ENCODE measurements around the gene SLC35B1.
"Not testable (repeated sequence)": the region's sequence is repeated elsewhere in the genome, so short reads cannot be mapped to it uniquely, and the experiment has no call there.

Gene SLC35B1

GRCh38 chr17:49674507-49674906 is 33.3 kb downstream of the SLC35B1 start:
- FAIRE-seq (no peak), DNase-seq (ENCODE audit: insufficient read length, low spot score) (no peak)

- FAIRE-seq; DNase-seq (ENCODE audit: insufficient read length, low spot score): not testable (repeated sequence)
Observed at GRCh38 chr17:49673679-49674078, 34.1 kb downstream of the SLC35B1 start.

GRCh38 chr17:49670641-49671040 is 37.1 kb downstream of the SLC35B1 start:
- DNase-seq (ENCODE audit: insufficient read length, low spot score): no peak
- no peak for FAIRE-seq

GRCh38 chr17:49670002-49670401 is 37.8 kb downstream of the SLC35B1 start:
- DNase-seq (ENCODE audit: insufficient read length, low spot score): no peak
- FAIRE-seq: no peak

GRCh38 chr17:49667854-49668253 is 39.9 kb downstream of the SLC35B1 start:
- DNase-seq (ENCODE audit: insufficient read length, low spot score) (no peak), FAIRE-seq (peak; percentile 78)

GRCh38 chr17:49664706-49665211 is 43.0 kb downstream of the SLC35B1 start:
- FAIRE-seq: no peak

GRCh38 chr17:49659661-49660382 is 47.9 kb downstream of the SLC35B1 start:
- FAIRE-seq (peak; percentile 18), DNase-seq (ENCODE audit: insufficient read length, low spot score) (no peak)

More at GRCh38 chr17:49664706-49665211, 43.0 kb downstream of the SLC35B1 start:
- DNase-seq (ENCODE audit: insufficient read length, low spot score): no peak

- FAIRE-seq: no peak
- DNase-seq (ENCODE audit: insufficient read length, low spot score): no peak
Observed at GRCh38 chr17:49656247-49656646, 51.5 kb downstream of the SLC35B1 start.
